Hematopoietic multipotent progenitor cell treated with erythropoietin and hydrocortisone succinate and interleukin-3 and kit ligand, for 17 days (in vitro differentiated cells): ENCODE results near the gene TMEM167B.
"Not testable (repeated sequence)": the region's sequence is repeated elsewhere in the genome, so short reads cannot be mapped to it uniquely, and the experiment has no call there.

Source experiments
- DNase-seq: peaks from one replicate; pipeline ENCODE4 v3.0.0-alpha.2; 2015; ENCODE audit warnings: low spot score

TMEM167B gene

GRCh38 chr1:109090196-109091077 lies at the start of gene TMEM167B:
TSS of gene TMEM167B (plus strand) at chr1:109090764. CDS start at chr1:109090873, 109 bp downstream.
- peak; percentile 96 for DNase-seq

- peak; percentile 21 for DNase-seq
These were observed 49.5 kb upstream of the TMEM167B start for GRCh38 chr1:109040989-109041620.

GRCh38 chr1:109041621-109042468 lies 48.7 kb upstream of the TMEM167B start, which contains the start of gene WDR47:
TSS of gene WDR47 (minus strand) at chr1:109042102. CDS start at chr1:109023512, 18,590 bp downstream.
- peak; percentile 86 for DNase-seq

GRCh38 chr1:109045595-109045994 lies 45.0 kb upstream of the TMEM167B start:
- no peak for DNase-seq

- no peak for DNase-seq
These were observed 43.9 kb upstream of the TMEM167B start for GRCh38 chr1:109046671-109047070.

GRCh38 chr1:109047339-109047738 lies 43.2 kb upstream of the TMEM167B start:
- DNase-seq: no peak

- no peak for DNase-seq
These were observed 42.2 kb upstream of the TMEM167B start for GRCh38 chr1:109048335-109048734.

GRCh38 chr1:109050228-109050995 lies 40.2 kb upstream of the TMEM167B start:
- DNase-seq: no peak

GRCh38 chr1:109052145-109052544 lies 38.4 kb upstream of the TMEM167B start:
- not testable (repeated sequence) for DNase-seq

- DNase-seq: no peak
These were observed 34.5 kb upstream of the TMEM167B start for GRCh38 chr1:109056064-109056463.

- DNase-seq: no peak
These were observed 31.5 kb upstream of the TMEM167B start for GRCh38 chr1:109059026-109059425.

GRCh38 chr1:109060707-109061106 lies 29.9 kb upstream of the TMEM167B start:
- DNase-seq: no peak

GRCh38 chr1:109061183-109061582 lies 29.4 kb upstream of the TMEM167B start:
- DNase-seq: no peak

- DNase-seq: no peak
These were observed 25.4 kb upstream of the TMEM167B start for GRCh38 chr1:109065137-109065536.

GRCh38 chr1:109067883-109068282 lies 22.7 kb upstream of the TMEM167B start:
- DNase-seq: no peak

GRCh38 chr1:109069294-109069693 lies 21.3 kb upstream of the TMEM167B start:
- no peak for DNase-seq

GRCh38 chr1:109075531-109076490 lies 14.8 kb upstream of the TMEM167B start, which contains the start of gene TAF13:
TSS of gene TAF13 (minus strand) at chr1:109076003. CDS start at chr1:109075947, 56 bp downstream.
- DNase-seq: peak; percentile 91

- DNase-seq: no peak
These were observed 12.2 kb upstream of the TMEM167B start for GRCh38 chr1:109078317-109078716.

GRCh38 chr1:109079240-109079622 lies 11.3 kb upstream of the TMEM167B start:
- DNase-seq: no peak

GRCh38 chr1:109080441-109081082 lies 10.0 kb upstream of the TMEM167B start:
- no peak for DNase-seq
